Stomach (tissue), 9 donors: ENCODE results near the gene COL23A1. TPM values are rescaled to one million over a fixed set of nuclear protein-coding genes. Genes with fewer than 3 reads are reported as not detected.

Experiments
- DNase-seq, 2 donors: peaks; one replicate each; pipeline versions ENCODE4 v3.0.0 to v3.0.0-alpha.2; 2013 to 2019
- H3K27ac ChIP-seq, 5 donors: fragments of 200-600 bp in 4 of 5; sonication (generic) in 4 of 5; one replicate each; pipeline ENCODE4 v1.5.1; 2013 to 2019; ENCODE audit warnings: mild to moderate bottlenecking in 1 of 5, moderate library complexity in 1 of 5
- H3K27me3 ChIP-seq, 3 donors: fragments of 200-600 bp; sonication (generic); one replicate each; pipeline ENCODE4 v1.5.1; 2017 to 2019; ENCODE audit warnings: mixed run types in 1 of 3
- H3K36me3 ChIP-seq, 4 donors: fragments of 200-600 bp; sonication (generic); 1 replicate in 3 of 4; 2 replicates in 1 of 4; pipeline ENCODE4 v1.5.1; 2016 to 2019
- H3K4me1 ChIP-seq, 4 donors: fragments of 200-600 bp; sonication (generic); one replicate each; pipeline ENCODE4 v1.5.1; 2016 to 2019
- H3K4me3 ChIP-seq, 4 donors: fragments of 200-600 bp; sonication (generic) in 3 of 4; one replicate each; pipeline ENCODE4 v1.5.1; 2016 to 2019; ENCODE audit warnings: mild to moderate bottlenecking in 1 of 4
- H3K9me3 ChIP-seq, 4 donors: fragments of 200-600 bp; sonication (generic); one replicate each; pipeline ENCODE4 v1.5.1; 2016 to 2019
- EP300 ChIP-seq: sonication (generic); formaldehyde crosslinking; IDR thresholded peaks from one replicate; pipeline ENCODE4 v1.6.1; 2017; ENCODE audit warnings: antibody characterized with exemption
- POLR2A ChIP-seq, 4 donors: fragments of 450-650 bp; IDR thresholded peaks; one replicate each; pipeline ENCODE4 v1.6.1; 2016; ENCODE audit warnings: antibody characterized with exemption in 4 of 4, control low read depth in 2 of 4, mild to moderate bottlenecking in 1 of 4, moderate library complexity in 1 of 4
- POLR2AphosphoS5 ChIP-seq, 3 donors: sonication (generic); formaldehyde crosslinking; IDR thresholded peaks; one replicate each; pipeline ENCODE4 v1.6.1; 2016; ENCODE audit warnings: antibody characterized with exemption in 3 of 3
- WGBS, 5 donors: extraction: QIAGEN DNeasy Blood & Tissue Kit in 3 of 5; methylation state at CpG; one replicate each; pipeline versions ENCODE4 v1.1.5 to v1.1.7; 2013 to 2018; 5-methylcytosine and 5-hydroxymethylcytosine counted together
- intact Hi-C: fragments of 100-400 bp; cut with DNase I; formaldehyde crosslinking; loops from one replicate; pipeline ENCODE4 v1.15.1; 2023; ENCODE audit warnings: low total_unique reads
- polyA plus RNA-seq, 3 donors: library from polyadenylated mRNA; stranded (reverse); fragments of 200-250 nt; gene quantifications; one replicate each; pipeline ENCODE4 v1.2.3, GENCODE V29; 2013
- total RNA-seq, 5 donors: library from RNA; depleted of rRNA; stranded (reverse); fragments of >200 nt; gene quantifications; one replicate each; pipeline versions ENCODE4 v1.1.0 to v1.2.3, GENCODE V29; 2014 to 2016
- TF ChIP-seq, protein P1 (sequence below), 7 experiments: fragments of 450-650 bp in 4 of 7; fragments of 200-600 bp in 3 of 7; sonication (generic) in 3 of 7; IDR thresholded peaks; one replicate each; pipeline ENCODE4 v1.5.1; 2016 to 2019; ENCODE audit warnings: antibody characterized with exemption in 7 of 7, control low read depth in 2 of 7, mild to moderate bottlenecking in 1 of 7
- donor health status: healthy with polysubstance abuse.
- donor health status: Bipolar disorder and iron deficiency.
- donor health status: healthy.

The COL23A1 gene
- total and polyA plus RNA-seq, 8 donors, result under 0.01 to 7.0 (median 1.4) TPM

DNA sequence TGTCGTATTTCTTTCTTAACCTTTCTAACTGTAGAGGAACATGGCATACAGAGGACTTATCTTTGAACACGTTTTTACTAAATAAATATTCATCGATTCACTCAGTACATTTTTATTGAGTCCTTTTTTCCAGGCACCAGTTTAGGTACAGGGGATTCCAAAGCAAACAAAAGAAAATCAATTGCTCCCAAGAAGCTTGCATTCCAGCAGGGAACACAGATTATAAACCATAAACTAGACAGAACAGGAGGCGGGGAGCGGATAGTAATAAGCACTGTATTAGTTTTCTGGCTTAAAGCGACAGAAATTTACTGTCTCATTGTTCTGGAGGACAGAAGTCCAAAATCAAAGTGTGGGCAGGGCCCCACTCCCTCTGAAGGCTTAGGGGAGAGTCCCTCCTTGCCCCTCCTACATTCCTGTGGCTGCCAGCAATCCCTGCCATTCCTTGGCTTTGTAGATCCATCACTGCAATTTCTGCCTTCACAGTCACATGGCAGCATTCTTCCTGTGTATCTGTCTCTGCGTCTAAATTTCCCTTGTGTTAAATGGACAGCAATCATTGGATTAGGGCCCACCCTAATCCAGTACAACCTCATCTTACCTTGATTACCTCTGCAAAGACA is 115.5 kb downstream of the COL23A1 start:
- intact Hi-C loops, result no loop called here
- no peak for TF ChIP-seq POLR2A (IDR thresholded peaks at IDR 0.05)
- TF ChIP-seq POLR2AphosphoS5 (IDR thresholded peaks at IDR 0.05), result no peak
- TF ChIP-seq, protein P1, sequence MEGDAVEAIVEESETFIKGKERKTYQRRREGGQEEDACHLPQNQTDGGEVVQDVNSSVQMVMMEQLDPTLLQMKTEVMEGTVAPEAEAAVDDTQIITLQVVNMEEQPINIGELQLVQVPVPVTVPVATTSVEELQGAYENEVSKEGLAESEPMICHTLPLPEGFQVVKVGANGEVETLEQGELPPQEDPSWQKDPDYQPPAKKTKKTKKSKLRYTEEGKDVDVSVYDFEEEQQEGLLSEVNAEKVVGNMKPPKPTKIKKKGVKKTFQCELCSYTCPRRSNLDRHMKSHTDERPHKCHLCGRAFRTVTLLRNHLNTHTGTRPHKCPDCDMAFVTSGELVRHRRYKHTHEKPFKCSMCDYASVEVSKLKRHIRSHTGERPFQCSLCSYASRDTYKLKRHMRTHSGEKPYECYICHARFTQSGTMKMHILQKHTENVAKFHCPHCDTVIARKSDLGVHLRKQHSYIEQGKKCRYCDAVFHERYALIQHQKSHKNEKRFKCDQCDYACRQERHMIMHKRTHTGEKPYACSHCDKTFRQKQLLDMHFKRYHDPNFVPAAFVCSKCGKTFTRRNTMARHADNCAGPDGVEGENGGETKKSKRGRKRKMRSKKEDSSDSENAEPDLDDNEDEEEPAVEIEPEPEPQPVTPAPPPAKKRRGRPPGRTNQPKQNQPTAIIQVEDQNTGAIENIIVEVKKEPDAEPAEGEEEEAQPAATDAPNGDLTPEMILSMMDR (IDR thresholded peaks at IDR 0.05), result no peak
- TF ChIP-seq EP300, result no peak
- peaks cover 0 to 4% (median 0%) of the 10 kb centered on the region in 3 donors for H3K27me3 ChIP-seq
- no peak overlapping the region for H3K27ac ChIP-seq
- DNase-seq, result no peak
- 67 to 78% (median 73%) methylated on average over 7 of the region's 7 CpGs for WGBS, 5 donors
- peaks cover 0 to 5% (median 0%) of the 10 kb centered on the region in 4 donors for H3K4me1 ChIP-seq
- H3K4me3 ChIP-seq, result no peak overlapping the region
- H3K9me3 ChIP-seq, result peaks cover 0 to 3% (median 0%) of the 10 kb centered on the region in 4 donors
- no peaks in the 10 kb centered on the region for H3K36me3 ChIP-seq

DNA sequence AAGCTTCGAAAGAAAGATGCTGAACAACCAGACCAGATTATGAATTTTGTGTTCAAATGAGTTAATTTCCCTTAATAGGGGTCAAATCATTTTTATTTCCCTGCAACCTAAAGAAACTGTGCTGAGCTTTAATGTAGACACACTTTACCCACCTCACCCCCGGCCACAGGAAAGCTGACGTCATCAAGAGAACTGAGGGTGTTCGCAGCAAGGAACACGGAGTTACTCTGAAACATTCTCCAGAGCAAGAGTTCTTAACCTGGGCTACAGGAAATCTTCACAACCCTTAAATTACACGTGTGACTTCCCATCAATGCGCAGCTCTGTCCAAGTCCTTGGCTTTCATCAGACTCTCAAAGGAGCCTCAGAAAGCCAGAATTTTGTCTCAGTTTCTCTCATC is 116.3 kb downstream of the COL23A1 start:
- no peak overlapping the region for H3K27ac ChIP-seq
- no peak for DNase-seq

DNA sequence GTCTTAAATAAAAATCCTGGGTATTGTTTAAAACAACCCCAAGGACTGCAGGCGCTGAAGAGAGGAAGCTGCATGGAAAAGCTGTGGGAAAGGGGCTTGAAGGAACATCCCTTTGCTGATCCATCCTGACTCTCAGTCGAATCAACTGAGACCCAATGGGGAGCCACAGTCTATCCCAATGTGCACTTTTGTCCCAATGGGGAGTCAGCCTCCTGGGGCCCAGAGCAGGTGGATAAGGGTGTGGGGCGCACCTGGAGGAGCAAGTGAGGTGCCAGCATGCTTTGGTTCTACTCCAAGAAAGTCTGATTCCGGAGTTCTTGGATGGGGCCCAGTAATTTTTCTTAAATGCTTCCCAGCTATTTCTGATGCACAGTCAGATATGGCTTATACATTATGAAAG is 118.1 kb downstream of the COL23A1 start:
- DNase-seq, result no peak
- peaks cover 0 to 3% (median 0%) of the 10 kb centered on the region in 4 donors for H3K9me3 ChIP-seq
- peaks cover 0 to 4% (median 0%) of the 10 kb centered on the region in 3 donors for H3K27me3 ChIP-seq
- no peak for TF ChIP-seq EP300
- peaks cover 2 to 24% (median 12%) of the 10 kb centered on the region in 4 donors for H3K4me1 ChIP-seq
- intact Hi-C loops, result no loop called here
- no peaks in the 10 kb centered on the region for H3K36me3 ChIP-seq
- H3K27ac ChIP-seq, result no peak overlapping the region
- H3K4me3 ChIP-seq, result no peak overlapping the region
- 52 to 76% (median 57%) methylated on average over 3 to 4 of the region's 4 CpGs for WGBS, 5 donors

More for the DNA sequence above, 116.3 kb downstream of the COL23A1 start:
- intact Hi-C loops, result no loop called here
- TF ChIP-seq, protein P1 (IDR thresholded peaks at IDR 0.05), result no peak
- no peak for TF ChIP-seq EP300
- Histone ChIP-seq H3K27me3 (peaks cover 0 to 4% (median 0%) of the 10 kb centered on the region in 3 donors), H3K4me1 (peaks cover 0 to 9% (median 0%) of the 10 kb centered on the region in 4 donors), H3K4me3 (no peak overlapping the region), H3K36me3 (no peaks in the 10 kb centered on the region), H3K9me3 (peaks cover 0 to 3% (median 0%) of the 10 kb centered on the region in 4 donors)
- WGBS, 5 donors, result 60 to 75% (median 68%) methylated on average over 7 of the region's 7 CpGs

DNA sequence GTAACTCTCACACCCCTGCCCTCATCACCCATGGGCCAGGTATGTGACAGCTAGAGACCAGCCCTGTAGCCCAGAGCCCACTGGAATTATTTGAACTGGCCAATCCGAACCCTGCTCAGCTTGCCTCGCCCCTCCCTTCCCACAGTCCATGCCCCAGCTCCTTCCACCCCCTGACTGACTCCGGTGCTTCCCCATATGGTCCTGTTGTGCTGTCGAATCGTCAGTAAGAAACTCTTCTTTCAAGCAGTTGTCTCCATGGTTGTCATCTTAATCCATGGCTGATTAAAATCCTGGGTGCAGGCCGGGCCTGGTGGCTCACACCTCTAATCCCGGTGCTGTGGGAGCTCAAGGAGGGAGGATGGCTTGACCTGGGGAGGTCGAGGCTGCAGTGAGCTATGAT is 118.5 kb downstream of the COL23A1 start:
- no peak for DNase-seq
- 65 to 72% (median 67%) methylated on average over 8 of the region's 8 CpGs for WGBS, 5 donors

DNA sequence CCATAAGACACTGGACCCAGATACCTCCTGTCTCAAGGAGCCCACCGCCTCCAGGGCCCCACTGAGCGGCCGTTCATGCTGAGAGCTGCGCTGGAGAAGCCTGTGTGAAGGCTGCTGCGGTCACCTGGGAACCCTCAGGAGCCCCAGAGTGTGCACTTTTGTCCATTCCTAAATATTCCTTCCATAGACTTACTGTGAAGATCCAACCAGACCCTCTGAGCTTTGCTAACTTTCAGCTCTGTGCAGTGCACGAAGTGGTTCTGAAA is 119.5 kb downstream of the COL23A1 start:
- Histone ChIP-seq H3K9me3 (peaks cover 0 to 2% (median 0%) of the 10 kb centered on the region in 4 donors), H3K27ac (no peak overlapping the region), H3K4me3 (no peak overlapping the region), H3K27me3 (no peaks in the 10 kb centered on the region), H3K36me3 (no peaks in the 10 kb centered on the region), H3K4me1 (peaks cover 7 to 24% (median 14%) of the 10 kb centered on the region in 4 donors)
- TF ChIP-seq, protein P1 (IDR thresholded peaks at IDR 0.05), result no peak
- TF ChIP-seq EP300, result no peak
- TF ChIP-seq POLR2A (IDR thresholded peaks at IDR 0.05), result no peak
- no peak for TF ChIP-seq POLR2AphosphoS5 (IDR thresholded peaks at IDR 0.05)
- intact Hi-C loops, result no loop called here
- no peak for DNase-seq
- 81 to 92% (median 89%) methylated on average over 6 of the region's 6 CpGs for WGBS, 5 donors

More for the DNA sequence above, 118.5 kb downstream of the COL23A1 start:
- Histone ChIP-seq H3K27me3 (peaks cover 0 to 4% (median 0%) of the 10 kb centered on the region in 3 donors), H3K36me3 (no peaks in the 10 kb centered on the region), H3K27ac (no peak overlapping the region), H3K4me3 (no peak overlapping the region), H3K4me1 (peaks cover 7 to 24% (median 14%) of the 10 kb centered on the region in 4 donors), H3K9me3 (peaks cover 0 to 3% (median 0%) of the 10 kb centered on the region in 4 donors)
- intact Hi-C loops, result no loop called here
- no peak for TF ChIP-seq POLR2A (IDR thresholded peaks at IDR 0.05)
- TF ChIP-seq, protein P1 (IDR thresholded peaks at IDR 0.05), result no peak
- TF ChIP-seq EP300, result no peak
- TF ChIP-seq POLR2AphosphoS5 (IDR thresholded peaks at IDR 0.05), result no peak
